ENCODE data around the gene POU3F2. TPM values are rescaled to one million over a fixed set of nuclear protein-coding genes. Genes with fewer than 3 reads are reported as not detected.

Gene POU3F2
- total RNA-seq, 3 donors from 2014 or later (not counting 1 experiment from before 2014, with no cell fraction given): not detected

DNA sequence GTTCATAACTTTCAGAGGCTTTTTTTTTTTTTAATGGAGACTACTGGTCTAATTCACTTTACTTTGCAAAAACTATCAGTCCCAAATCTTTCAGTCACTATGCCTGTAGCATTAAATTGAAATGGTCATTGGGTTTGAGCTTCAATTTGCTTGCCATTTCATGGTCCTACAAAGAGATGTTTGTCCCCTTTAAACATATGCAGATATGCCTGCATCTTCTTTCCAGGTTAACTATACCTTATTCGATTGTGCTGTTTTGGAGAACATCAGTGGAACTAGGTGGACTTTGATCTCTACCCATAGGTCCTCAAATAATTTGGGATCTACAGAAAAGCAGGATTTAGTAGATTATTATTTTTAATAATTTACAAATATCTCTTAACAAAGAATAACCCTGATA lies 4.6 kb downstream of the POU3F2 start:
- 20% methylated on average over 1 of the region's 1 CpG for WGBS (ENCODE audit: insufficient coverage)
- H3K27me3 ChIP-seq (ENCODE audit: control insufficient read depth, insufficient read depth, low read length): peaks cover 70% of the 10 kb centered on the region
- intact Hi-C loops (cut with micrococcal nuclease): no loop called here
- Mint-ChIP-seq H3K4me3 (no peak overlapping the region), H3K27me3 (ENCODE audit: low read depth in 2 of 2) (peaks cover 65 to 83% of the 10 kb centered on the region in 2 donors), H3K9me3 (no peaks in the 10 kb centered on the region), H3K27ac (no peak overlapping the region), H3K36me3 (peaks cover 6% of the 10 kb centered on the region), H3K4me1 (peaks cover 9 to 20% of the 10 kb centered on the region in 2 donors)
- no peaks in the 10 kb centered on the region for H3K36me3 ChIP-seq (ENCODE audit: control insufficient read depth, insufficient read depth, low read length)
- TF ChIP-seq, protein P1, sequence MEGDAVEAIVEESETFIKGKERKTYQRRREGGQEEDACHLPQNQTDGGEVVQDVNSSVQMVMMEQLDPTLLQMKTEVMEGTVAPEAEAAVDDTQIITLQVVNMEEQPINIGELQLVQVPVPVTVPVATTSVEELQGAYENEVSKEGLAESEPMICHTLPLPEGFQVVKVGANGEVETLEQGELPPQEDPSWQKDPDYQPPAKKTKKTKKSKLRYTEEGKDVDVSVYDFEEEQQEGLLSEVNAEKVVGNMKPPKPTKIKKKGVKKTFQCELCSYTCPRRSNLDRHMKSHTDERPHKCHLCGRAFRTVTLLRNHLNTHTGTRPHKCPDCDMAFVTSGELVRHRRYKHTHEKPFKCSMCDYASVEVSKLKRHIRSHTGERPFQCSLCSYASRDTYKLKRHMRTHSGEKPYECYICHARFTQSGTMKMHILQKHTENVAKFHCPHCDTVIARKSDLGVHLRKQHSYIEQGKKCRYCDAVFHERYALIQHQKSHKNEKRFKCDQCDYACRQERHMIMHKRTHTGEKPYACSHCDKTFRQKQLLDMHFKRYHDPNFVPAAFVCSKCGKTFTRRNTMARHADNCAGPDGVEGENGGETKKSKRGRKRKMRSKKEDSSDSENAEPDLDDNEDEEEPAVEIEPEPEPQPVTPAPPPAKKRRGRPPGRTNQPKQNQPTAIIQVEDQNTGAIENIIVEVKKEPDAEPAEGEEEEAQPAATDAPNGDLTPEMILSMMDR (IDR thresholded peaks at IDR 0.05): no peak
- H3K9me3 ChIP-seq (ENCODE audit: control insufficient read depth, insufficient read depth, low read length): no peaks in the 10 kb centered on the region
- no peak overlapping the region for H3K27ac ChIP-seq (ENCODE audit: low read length)
- H3K4me1 ChIP-seq (ENCODE audit: control insufficient read depth, insufficient read depth, low read length): peaks cover 18% of the 10 kb centered on the region
- no peak for DNase-seq
- H3K4me3 ChIP-seq (ENCODE audit: low read length): no peak overlapping the region
- ATAC-seq: no peak

DNA sequence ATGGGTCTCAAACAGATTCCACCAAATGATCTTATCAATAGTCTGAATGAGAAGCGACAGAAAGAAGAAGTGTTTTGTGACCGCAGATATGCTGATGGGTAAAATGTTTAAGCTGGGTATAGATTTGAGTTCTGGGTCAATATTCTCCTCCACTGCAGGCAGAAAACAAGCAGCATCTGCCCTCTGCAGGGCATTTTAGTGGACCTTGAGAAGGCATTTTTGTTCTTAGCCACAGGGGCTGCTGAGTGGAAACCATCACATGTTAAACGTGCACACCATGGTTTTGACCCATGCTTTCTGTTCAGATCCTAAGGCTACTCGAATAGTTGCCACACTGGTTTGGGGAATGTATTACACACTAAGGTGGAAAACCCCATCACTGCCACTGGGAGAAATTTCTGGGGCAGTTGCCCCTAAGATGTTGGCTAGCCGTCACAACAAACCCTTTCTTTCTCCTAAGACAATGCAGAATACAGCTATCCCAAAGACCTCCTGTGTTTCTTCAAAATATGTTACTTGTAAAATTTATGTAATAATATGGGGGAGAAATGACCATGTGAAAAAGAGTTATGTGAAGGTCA lies 5.5 kb downstream of the POU3F2 start:
- intact Hi-C loops (cut with micrococcal nuclease): loop anchor here (10.0 kb wide), 1 partner anchor 95 kb away; no protein-coding TSS in a partner anchor

DNA sequence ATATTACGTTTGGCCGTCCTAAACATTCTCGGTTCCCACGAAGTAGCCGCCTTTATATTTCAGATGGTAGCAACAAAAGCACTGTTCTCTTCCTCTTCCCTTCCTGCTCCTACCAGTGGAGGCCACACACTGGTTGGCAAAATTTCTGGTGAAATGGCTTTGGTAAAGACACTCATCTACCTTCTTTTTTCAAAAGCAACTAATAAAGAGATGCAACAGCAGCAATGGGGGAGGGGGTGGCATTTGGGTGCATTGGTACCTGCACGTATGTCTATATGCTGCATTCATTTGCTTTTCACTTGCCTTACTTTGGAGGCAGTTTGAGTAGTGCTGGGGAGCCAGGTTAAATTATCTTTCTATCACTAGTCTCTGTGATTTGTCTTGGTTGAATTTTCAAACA lies 6.0 kb downstream of the POU3F2 start:
- H3K4me3 Mint-ChIP-seq: no peak overlapping the region
- Histone ChIP-seq H3K27me3 (ENCODE audit: control insufficient read depth, insufficient read depth, low read length) (peaks cover 81% of the 10 kb centered on the region), H3K9me3 (ENCODE audit: control insufficient read depth, insufficient read depth, low read length) (peaks cover 4% of the 10 kb centered on the region), H3K4me3 (ENCODE audit: low read length) (no peak overlapping the region), H3K36me3 (ENCODE audit: control insufficient read depth, insufficient read depth, low read length) (no peaks in the 10 kb centered on the region), H3K27ac (ENCODE audit: low read length) (no peak overlapping the region), H3K4me1 (ENCODE audit: control insufficient read depth, insufficient read depth, low read length) (peaks cover 19% of the 10 kb centered on the region)
- no peak for DNase-seq
- ATAC-seq: no peak
- TF ChIP-seq, protein P1 (IDR thresholded peaks at IDR 0.05): no peak
- WGBS (ENCODE audit: insufficient coverage): 27% methylated on average over 6 of the region's 6 CpGs
- H3K4me1 Mint-ChIP-seq: peaks cover 14 to 24% of the 10 kb centered on the region in 2 donors
- no peak overlapping the region for H3K27ac Mint-ChIP-seq
- peaks cover 6% of the 10 kb centered on the region for H3K36me3 Mint-ChIP-seq
- intact Hi-C loops (cut with micrococcal nuclease): loop anchor here (10.0 kb wide), 1 partner anchor 94 kb away; no protein-coding TSS in a partner anchor
- H3K9me3 Mint-ChIP-seq: no peaks in the 10 kb centered on the region
- peaks cover 69 to 92% of the 10 kb centered on the region in 2 donors for H3K27me3 Mint-ChIP-seq (ENCODE audit: low read depth in 2 of 2)

More for the DNA sequence above, 5.5 kb downstream of the POU3F2 start:
- no peaks in the 10 kb centered on the region for H3K9me3 Mint-ChIP-seq
- H3K27me3 Mint-ChIP-seq (ENCODE audit: low read depth in 2 of 2): peaks cover 67 to 92% of the 10 kb centered on the region in 2 donors
- TF ChIP-seq, protein P1 (IDR thresholded peaks at IDR 0.05): no peak
- no peak for DNase-seq
- peaks cover 17% of the 10 kb centered on the region for H3K4me1 ChIP-seq (ENCODE audit: control insufficient read depth, insufficient read depth, low read length)
- H3K27ac Mint-ChIP-seq: no peak overlapping the region
- no peak overlapping the region for H3K27ac ChIP-seq (ENCODE audit: low read length)
- H3K27me3 ChIP-seq (ENCODE audit: control insufficient read depth, insufficient read depth, low read length): peaks cover 77% of the 10 kb centered on the region
- no peak overlapping the region for H3K4me3 Mint-ChIP-seq
- 13% methylated on average over 4 of the region's 5 CpGs for WGBS (ENCODE audit: insufficient coverage)
- ATAC-seq: no peak
- peaks cover 6% of the 10 kb centered on the region for H3K36me3 Mint-ChIP-seq
- H3K36me3 ChIP-seq (ENCODE audit: control insufficient read depth, insufficient read depth, low read length): no peaks in the 10 kb centered on the region
- peaks cover 4% of the 10 kb centered on the region for H3K9me3 ChIP-seq (ENCODE audit: control insufficient read depth, insufficient read depth, low read length)
- H3K4me3 ChIP-seq (ENCODE audit: low read length): no peak overlapping the region
- H3K4me1 Mint-ChIP-seq: peaks cover 14 to 20% of the 10 kb centered on the region in 2 donors
